Keratinocyte (primary cell): ENCODE results near the gene FHL5. TPM values are rescaled to one million over a fixed set of nuclear protein-coding genes. Genes with fewer than 3 reads are reported as not detected.

Source experiments
- DNase-seq: peaks from one replicate; pipeline ENCODE4 v3.0.0-alpha.2; 2011; ENCODE audit warnings: low read depth, missing footprints, low spot score
- FAIRE-seq: peaks from 2 replicates; lab custom pipeline; 2011; peaks lifted over from hg19 to GRCh38; lab: Jason Lieb, UNC
- H2AFZ ChIP-seq: 2 replicates; pipeline ENCODE4 v1.6.0; 2012; ENCODE audit warnings: low read length, control low read depth, inconsistent platforms; ENCODE audit not compliant: control insufficient read depth
- H3K27ac ChIP-seq: 2 replicates; pipeline ENCODE4 v1.5.1; 2011; ENCODE audit warnings: low read length; ENCODE audit not compliant: control insufficient read depth, insufficient read depth
- H3K27me3 ChIP-seq: 3 replicates; pipeline ENCODE4 v1.6.0; 2011; ENCODE audit warnings: low read length; ENCODE audit not compliant: control insufficient read depth, insufficient read depth; ENCODE audit errors: extremely low read depth
- H3K36me3 ChIP-seq, 2 experiments: 2 replicates in 1 of 2; 3 replicates in 1 of 2; pipeline ENCODE4 v1.5.1; 2011; ENCODE audit warnings: low read length in 2 of 2, mild to moderate bottlenecking in 1 of 2; ENCODE audit not compliant: control insufficient read depth in 2 of 2, insufficient read depth in 2 of 2; ENCODE audit errors: extremely low read depth in 1 of 2
- H3K4me1 ChIP-seq: 3 replicates; pipeline ENCODE4 v1.5.1; 2011; ENCODE audit warnings: low read length; ENCODE audit not compliant: control insufficient read depth, insufficient read depth; ENCODE audit errors: extremely low read depth
- H3K4me2 ChIP-seq: 3 replicates; pipeline ENCODE4 v1.6.0; 2011; ENCODE audit warnings: low read depth, low read length; ENCODE audit not compliant: control insufficient read depth, insufficient read depth; ENCODE audit errors: extremely low read depth
- H3K4me3 ChIP-seq, 3 experiments: fragments of 200-600 bp in 1 of 3; sonication (generic) in 1 of 3; 2 replicates in 2 of 3; 3 replicates in 1 of 3; pipeline ENCODE4 v1.5.1; 2011 to 2016; ENCODE audit warnings: low read length in 3 of 3, mild to moderate bottlenecking in 3 of 3, control low read depth in 2 of 3, inconsistent platforms in 1 of 3, low read depth in 1 of 3, mixed read lengths in 1 of 3, mixed run types in 1 of 3, moderate library complexity in 1 of 3; ENCODE audit not compliant: control insufficient read depth in 2 of 3, insufficient read depth in 2 of 3; ENCODE audit errors: extremely low read depth in 1 of 3
- H3K79me2 ChIP-seq: 2 replicates; pipeline ENCODE4 v1.6.0; 2012; ENCODE audit warnings: low read length; ENCODE audit not compliant: control insufficient read depth, insufficient read depth
- H3K9ac ChIP-seq: 3 replicates; pipeline ENCODE4 v1.6.0; 2011; ENCODE audit warnings: low read length; ENCODE audit not compliant: control insufficient read depth, insufficient read depth; ENCODE audit errors: extremely low read depth
- H3K9me1 ChIP-seq: 3 replicates; pipeline ENCODE4 v1.6.0; 2011; ENCODE audit warnings: low read length; ENCODE audit not compliant: control insufficient read depth, insufficient read depth; ENCODE audit errors: extremely low read depth
- H3K9me3 ChIP-seq: 2 replicates; pipeline ENCODE4 v1.5.1; 2012; ENCODE audit warnings: low read depth, low read length; ENCODE audit not compliant: control insufficient read depth
- H4K20me1 ChIP-seq: 3 replicates; pipeline ENCODE4 v1.6.0; 2011; ENCODE audit warnings: low read length; ENCODE audit not compliant: control insufficient read depth, insufficient read depth; ENCODE audit errors: extremely low read depth
- CTCF ChIP-seq, 3 experiments: IDR thresholded peaks in 1 of 3; conservative IDR thresholded peaks in 1 of 3; optimal IDR thresholded peaks in 1 of 3; 2 replicates in 2 of 3; 3 replicates in 1 of 3; pipeline versions ENCODE3 to v1.5.1; 2011; ENCODE audit warnings: low read length in 3 of 3, mild to moderate bottlenecking in 3 of 3, moderate library complexity in 2 of 3, control low read depth in 1 of 3, inconsistent platforms in 1 of 3; ENCODE audit not compliant: insufficient read depth in 2 of 3; ENCODE audit errors: extremely low read depth in 1 of 3
- EZH2 ChIP-seq: IDR thresholded peaks from one replicate; pipeline ENCODE4 v1.6.1; 2012; ENCODE audit warnings: inconsistent platforms, mild to moderate bottlenecking, low read length, moderate library complexity
- dilution Hi-C: fragments of 300-500 bp; cut with MboI; formaldehyde crosslinking; loops from one replicate; pipeline ENCODE4 v1.7.0; 2020; ENCODE audit warnings: low sequenced_read_pairs; ENCODE audit not compliant: extremely low pct_ligation_motif_present
- polyA plus RNA-seq, 5 experiments: library from polyadenylated mRNA; depleted of rRNA in 3 of 5; stranded (reverse) in 3 of 5; stranded (forward) in 1 of 5; unstranded in 1 of 5; fragments of >200 nt; gene quantifications; 1 replicate in 1 of 5; 2 replicates in 3 of 5; 3 replicates in 1 of 5; pipeline versions ENCODE4 v1.2.1 to v1.2.3, GENCODE V29; 2011 to 2012; ENCODE audit warnings: missing spikeins in 2 of 5, low read depth in 1 of 5, low replicate concordance in 1 of 5
- small RNA-seq, 3 experiments: library from RNA; depleted of rRNA; stranded (forward); fragments of <200 nt; gene quantifications; one replicate each; pipeline ENCODE3, GENCODE V24; 2012; ENCODE audit warnings: low read depth in 3 of 3, low replicate concordance in 1 of 3; ENCODE audit not compliant: insufficient read length in 3 of 3

Gene FHL5
- polyA plus RNA-seq, 1 donor (not counting 4 experiments of a cell fraction or from before 2014, with no cell fraction given): not detected

- TF ChIP-seq CTCF (optimal IDR thresholded peaks at IDR 0.05 in 1 of 3, IDR thresholded peaks at IDR 0.05 in 1 of 3, conservative IDR thresholded peaks at IDR 0.05 in 1 of 3; ENCODE audit: extremely low read depth in 1 of 3, insufficient read depth in 2 of 3, low read length in 3 of 3) (no peak), EZH2 (no peak)
- DNase-seq: no peak
- no peak for FAIRE-seq
- H3K27ac ChIP-seq: no peak overlapping the region
- no peaks in the 10 kb centered on the region for H3K4me1 ChIP-seq
- no peak overlapping the region for H2AFZ ChIP-seq
- no peaks in the 10 kb centered on the region for H4K20me1 ChIP-seq
- H3K4me2 ChIP-seq: no peak overlapping the region
- dilution Hi-C loops: no loop called here
- no peaks in the 10 kb centered on the region for H3K9me1 ChIP-seq
- H3K27me3 ChIP-seq: no peaks in the 10 kb centered on the region
- H3K79me2 ChIP-seq: no peaks in the 10 kb centered on the region
- H3K4me3 ChIP-seq: no peak overlapping the region
- H3K9me3 ChIP-seq: no peaks in the 10 kb centered on the region
- no peak overlapping the region for H3K9ac ChIP-seq
- H3K36me3 ChIP-seq: no peaks in the 10 kb centered on the region
Measured at GRCh38 chr6:96659084-96659845, 96.3 kb downstream of the FHL5 start.

Small RNAs within 50 kb of the gene (small RNA-seq; reads per million reads assigned to genes)
- gene RNU4-70P: 0 reads per million in 3 experiments

Other genes with a start within 250 kb of the FHL5 start
- 6.9 to 13.1 TPM (median 10.4 TPM) in 3 replicates for gene UFL1, start 41.3 kb upstream of the FHL5 start, polyA plus RNA-seq